NCI-H2029 (cell line): ENCODE data around the gene TTC8.

Experiments
- DNase-seq: peaks from one replicate; lab custom pipeline; 2025; lab: John Stamatoyannopoulos, UW

The TTC8 gene

DNA sequence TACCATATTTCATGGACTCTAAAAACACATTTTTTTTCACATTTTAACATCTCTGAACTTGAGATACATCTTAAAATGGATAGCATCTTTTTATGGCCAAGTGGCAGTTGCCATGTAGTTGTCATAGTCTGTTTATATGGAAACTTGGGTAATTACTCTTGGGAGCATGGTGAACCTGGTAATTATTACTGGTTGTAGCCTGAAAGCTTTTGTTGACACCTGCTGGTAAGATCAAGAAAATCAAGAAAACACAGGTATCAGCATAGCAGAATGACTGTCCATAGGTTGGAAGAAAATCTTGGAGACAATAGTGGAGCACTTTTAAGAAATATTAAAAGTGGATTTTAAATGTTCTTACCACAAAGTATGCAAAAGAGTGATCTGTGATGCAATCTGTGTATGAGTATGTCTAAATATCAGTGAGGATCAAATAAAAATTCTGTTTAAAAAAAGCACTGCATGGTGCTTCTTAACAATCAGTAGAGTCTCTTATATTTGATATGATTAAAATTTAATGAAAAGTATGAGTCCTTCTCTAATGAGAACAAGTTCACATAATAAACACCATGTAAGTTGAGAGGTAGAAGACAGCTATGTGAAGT lies 44.2 kb downstream of the TTC8 start:
- no peak for DNase-seq

DNA sequence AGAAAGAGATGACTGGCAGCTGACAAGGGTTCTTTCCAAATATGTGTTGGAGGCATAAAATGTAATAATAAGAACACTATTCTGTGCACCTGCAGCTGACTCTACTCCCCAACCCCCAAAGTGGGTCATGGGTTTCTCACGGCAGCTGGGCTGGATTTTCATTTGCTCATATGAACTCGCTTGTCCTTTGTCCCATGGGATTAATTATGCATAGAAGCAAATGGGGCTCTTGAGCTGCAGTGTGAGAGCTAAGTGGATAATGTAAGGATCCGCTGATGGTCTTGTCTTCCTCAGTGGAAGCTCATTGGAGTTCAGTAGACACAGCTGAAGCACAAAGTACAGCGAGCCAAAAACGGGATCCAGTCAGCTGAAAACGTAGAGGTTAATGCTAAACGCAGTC lies 46.3 kb downstream of the TTC8 start:
- no peak for DNase-seq

DNA sequence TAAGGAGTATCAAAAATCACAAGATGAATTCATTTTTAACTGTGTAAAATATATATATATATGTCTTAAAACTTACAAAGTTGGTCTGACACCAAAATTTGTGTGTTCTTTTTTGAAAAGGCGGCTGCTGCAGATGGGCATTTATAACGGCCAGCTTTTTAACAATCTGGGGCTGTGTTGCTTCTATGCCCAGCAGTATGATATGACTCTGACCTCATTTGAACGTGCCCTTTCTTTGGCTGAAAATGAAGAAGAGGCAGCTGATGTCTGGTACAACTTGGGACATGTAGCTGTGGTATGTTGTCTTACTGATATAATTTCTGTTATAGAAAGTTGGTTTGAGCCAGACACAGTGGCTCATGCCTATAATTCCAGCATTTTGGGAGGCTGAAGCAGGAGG lies 47.0 kb downstream of the TTC8 start:
- DNase-seq, result no peak

DNA sequence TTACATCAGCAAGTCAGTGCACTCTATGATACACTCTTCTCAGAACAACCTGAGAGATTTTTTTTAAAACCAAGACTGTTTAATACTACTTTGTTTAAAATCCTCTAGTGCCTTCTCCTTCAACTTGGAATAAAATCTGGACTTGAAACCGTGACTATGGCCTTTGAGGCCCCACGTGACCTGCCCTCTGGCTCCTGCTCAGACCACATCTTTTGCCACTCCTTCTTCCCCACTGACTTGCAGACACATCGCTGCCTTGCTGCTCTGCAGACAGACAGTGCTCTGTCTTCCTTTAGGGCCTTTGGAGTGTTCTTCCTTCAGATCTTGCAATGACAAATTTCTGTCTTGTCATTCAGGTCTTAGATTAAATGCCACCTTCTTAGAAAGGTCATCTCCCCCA lies 48.5 kb downstream of the TTC8 start:
- no peak for DNase-seq

DNA sequence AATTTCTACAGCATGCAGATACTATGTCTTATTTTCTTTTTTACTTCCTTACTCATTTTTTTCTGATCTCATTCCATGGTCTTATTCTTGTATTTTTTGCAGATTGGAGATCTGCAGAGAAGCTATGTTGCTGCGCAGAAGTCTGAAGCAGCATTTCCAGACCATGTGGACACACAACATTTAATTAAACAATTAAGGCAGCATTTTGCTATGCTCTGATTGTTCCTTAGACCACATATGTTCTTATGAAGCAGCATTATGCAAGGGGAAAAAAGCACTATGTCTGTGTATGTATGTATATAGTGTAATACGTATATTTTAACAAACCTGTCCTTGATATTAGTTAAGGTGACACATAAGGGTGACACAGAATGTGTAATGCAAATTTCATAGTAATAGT lies 52.7 kb downstream of the TTC8 start:
- DNase-seq, result no peak

DNA sequence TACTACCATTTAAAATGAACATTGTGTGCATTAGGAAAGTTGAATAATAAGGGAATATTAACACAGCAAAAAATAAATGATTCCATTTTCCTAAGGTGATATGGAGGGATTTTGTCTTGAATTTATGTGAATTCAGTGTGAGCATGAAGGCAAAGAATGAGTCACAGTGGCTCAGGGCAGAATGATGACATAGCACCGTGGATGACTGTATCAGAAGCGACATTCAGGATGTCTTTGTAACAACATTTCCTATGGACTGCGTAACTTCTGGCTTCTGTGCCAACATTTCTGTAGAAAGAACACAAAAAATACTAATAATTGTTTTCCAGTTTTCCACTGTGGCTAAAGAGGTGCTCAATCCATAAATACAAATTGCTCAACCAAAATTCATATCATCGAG lies 54.6 kb downstream of the TTC8 start:
- DNase-seq, result no peak

DNA sequence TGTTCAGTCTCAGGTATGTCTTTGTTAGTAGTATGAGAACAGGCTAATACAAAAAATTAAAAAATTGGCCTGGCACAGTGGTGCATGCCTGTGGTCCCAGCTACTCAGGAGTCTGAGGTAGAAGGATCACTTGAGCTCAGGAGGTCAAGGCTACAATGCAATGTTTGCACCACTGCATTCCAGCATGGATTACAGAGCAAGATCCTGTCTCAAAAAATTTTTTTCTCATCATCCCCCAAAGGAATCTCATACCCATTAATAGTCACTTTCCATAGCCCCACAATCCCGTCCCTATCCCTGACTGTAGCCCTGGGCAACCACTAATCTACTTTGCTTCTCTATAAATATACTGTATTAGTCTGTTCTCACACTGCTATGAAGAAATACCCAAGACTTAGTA lies 57.8 kb downstream of the TTC8 start:
- no peak for DNase-seq

DNA sequence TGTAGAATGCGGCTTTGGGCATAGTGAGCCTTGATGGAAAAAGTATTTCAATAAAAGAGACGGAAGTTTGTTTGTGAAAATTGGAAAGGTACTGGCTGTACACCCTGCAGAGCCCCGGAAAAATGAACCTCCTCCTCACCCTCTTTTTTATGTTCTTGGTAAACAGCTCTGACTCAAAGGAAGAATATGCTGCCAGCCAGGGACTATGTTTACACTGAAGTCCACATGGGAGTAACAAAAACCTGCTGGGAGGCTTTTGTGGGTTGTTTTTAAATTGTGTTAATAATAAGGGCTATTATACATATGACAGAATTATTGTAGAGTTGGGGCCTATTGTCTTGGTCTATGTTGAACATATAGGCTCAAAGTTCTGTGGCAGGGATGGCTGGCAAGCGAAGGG lies 70.7 kb downstream of the TTC8 start:
- no peak for DNase-seq

DNA sequence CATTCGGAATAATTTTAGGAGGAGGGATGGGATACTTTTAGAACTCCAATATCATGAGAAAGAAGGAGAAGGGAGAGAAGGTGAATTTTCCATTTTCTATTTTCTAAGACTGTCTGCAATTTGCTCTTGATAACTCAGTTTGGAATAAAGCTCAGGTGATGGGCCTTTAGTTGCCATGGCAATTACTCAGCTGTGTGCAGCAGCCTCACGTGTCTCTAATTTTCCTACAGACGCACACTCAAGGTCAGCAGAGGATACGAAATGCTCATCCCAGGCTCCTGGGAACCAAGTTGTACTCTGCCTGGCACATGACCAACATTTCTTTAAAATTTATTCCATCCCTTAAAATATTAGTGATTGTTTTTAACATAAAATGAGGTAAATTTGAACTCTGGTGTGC lies 76.7 kb downstream of the TTC8 start:
- no peak for DNase-seq

DNA sequence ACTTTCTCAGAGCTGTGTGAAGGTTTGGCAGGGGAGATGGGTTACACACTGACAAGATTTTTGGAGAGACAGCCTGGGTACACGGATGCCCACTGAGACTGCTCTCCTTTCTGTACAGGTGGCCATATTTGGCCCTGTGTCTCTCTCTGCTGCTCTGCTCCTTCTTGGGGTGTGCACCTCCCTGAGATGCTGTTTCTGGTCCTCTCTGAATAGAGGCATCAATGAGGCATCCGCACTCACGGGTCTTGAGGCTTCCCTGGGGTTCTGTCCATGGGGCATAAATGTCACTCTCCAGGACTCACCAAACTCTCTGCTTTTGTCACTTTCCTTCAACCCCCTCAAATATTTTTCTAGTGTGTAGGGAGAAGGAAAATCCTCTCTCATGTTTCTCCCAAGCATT lies 77.5 kb downstream of the TTC8 start:
- no peak for DNase-seq

DNA sequence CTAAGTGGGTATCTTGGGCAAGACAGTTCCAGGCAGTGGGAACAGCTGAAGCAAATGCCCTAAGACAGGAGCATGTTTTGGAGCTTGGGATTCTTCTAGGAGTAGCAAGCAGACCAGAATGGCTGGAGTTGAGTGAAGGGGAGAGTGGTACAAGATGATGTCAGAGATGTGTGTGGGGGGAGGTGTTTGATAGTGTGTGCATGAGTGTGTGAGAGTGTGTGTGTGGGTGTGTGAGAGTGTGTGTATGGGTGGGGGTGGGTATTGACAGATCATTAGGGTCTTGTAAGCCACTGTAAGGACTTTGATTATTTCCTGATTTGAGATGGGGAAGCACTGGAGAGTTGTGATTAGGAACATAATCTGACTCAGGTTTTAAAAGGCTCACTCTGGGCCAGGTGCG lies 78.4 kb downstream of the TTC8 start:
- DNase-seq, result no peak

DNA sequence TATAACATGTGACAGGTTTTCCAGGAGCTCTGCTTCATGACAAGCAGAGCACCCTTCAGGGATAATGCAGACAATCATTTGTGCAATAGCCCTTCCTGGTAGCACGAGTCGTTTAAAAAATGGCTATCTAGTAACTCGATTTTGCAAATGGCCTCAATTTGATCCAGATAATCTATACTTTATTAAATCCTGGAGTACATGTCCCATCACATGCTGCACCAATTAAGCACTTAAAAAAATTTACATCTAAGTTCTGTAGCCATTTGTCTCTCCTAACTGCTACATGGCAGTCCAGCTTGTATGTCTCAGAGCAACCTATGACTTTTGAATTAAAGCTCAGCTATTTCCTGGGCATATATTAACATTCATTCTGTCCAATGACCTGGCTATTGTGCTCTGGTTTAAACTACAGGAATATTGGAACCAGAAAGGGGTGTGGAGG lies 79.8 kb downstream of the TTC8 start:
- DNase-seq, result no peak

DNA sequence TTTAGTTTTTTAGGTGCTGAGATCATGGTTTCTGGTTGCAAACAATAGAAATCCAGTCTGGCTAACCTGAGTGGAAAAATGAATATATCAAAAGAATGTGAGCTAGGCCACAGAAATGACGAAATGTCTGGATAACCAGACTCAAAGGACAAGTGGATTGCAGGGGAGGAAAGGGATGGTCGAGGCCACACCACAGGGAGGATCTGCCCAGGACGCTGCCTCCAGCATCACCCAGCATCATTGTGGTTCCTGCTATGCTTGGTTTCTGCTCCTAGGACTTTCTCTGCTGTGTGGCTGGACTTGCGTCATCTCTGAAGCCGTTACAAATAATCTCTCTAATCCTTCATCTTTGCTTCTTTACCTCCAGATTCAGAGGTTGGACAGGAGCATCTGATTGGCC lies 80.4 kb downstream of the TTC8 start:
- no peak for DNase-seq

DNA sequence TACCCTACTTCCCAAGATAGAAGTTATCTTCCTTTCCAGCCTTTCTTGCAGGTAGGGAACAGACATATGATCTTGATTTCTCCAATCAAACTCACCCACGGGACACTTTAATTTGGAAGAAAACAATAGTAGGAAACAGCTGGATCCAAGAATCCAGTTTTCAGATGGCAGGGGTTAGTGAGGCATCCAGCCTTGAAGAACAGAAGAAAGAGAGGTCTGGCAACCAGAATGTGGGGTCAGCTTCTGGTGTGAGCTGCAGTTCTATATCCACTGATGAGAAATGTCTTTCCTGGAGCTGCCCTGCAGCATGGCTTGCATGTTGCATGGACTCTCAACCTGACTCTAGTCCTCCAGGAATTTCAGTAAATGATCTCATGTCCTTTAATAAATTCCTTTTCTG lies 83.8 kb downstream of the TTC8 start:
- DNase-seq, result no peak

DNA sequence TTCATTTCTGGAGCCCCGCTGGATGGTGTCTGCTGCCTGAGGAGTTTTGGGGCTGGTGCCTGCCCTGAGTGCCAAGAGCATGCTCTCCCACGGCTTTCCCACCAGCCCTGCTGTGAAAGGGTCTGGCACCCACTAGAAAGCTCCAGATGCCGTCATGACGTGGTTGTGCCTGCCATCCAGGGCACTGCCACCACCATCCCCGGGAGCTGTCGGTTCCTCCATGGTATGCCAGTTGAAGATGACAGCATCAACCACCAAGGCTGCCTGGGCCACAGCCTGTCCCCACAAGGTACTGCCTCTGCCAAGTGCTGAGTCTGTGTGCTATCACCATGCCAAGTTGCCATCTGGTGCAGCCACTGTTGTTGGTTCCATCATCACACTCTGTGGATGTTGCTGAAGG lies 85.9 kb downstream of the TTC8 start:
- DNase-seq, result no peak

DNA sequence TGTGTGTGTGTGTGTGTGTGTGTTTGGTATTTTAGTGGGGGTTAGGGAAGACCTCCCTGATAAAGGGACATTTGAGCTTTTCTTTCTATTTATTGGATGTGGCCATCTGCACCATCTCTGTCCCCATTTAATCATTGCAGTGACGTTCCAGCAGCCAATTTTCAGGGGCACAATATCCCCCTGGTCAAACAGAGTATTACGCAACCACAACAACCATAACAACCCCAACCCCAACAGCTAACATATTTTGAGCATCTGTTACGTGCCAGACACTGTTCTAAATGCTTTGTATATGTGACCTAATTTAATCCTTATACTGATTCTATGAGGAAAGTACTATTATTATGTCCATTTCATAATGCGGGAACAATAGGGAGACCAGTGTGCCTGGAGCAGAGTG lies 87.4 kb downstream of the TTC8 start:
- DNase-seq, result no peak

DNA sequence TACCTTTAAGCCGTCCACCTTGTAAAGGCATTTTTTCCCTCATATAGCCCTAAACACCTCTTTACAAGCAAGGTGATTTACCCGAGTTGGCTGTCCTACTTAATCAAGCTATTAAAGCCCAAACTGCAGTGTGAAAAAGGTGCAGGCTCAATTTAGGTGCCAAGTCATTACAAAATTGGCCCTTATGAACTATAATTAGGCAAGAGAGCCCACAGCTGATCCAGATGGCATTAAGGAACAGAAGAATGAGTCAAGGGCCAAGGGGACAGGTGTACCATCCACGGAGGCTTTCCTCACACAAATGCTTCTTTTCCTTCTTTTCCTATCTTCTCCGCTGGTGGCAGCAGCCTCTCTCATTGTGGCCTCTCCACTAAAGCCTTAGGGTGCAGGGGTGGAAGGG lies 90.5 kb downstream of the TTC8 start:
- DNase-seq, result no peak

DNA sequence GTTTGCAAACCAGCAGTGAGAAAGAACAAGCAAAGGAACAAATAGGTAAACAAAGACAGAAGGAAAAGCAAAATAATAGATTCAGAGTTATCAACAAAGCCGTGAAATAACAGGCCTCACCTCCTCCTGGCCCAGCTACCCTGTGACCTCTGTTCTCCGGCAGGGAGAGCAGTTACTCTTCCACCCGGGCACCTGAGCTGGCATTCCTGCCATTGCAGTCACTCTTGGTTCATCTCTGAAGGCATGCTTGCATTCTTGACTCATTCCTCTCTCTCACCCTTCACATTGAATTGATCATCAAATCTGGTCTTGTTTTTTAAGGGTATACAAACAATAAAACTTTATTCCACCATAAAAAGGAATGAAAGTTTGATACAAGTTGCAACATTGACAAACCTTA lies 95.1 kb downstream of the TTC8 start:
- DNase-seq, result no peak
